OCI-LY1 (cell line): ENCODE measurements around the gene USP2.

Source experiments
- H2AFZ ChIP-seq: fragments of 200-600 bp; sonication (generic), shearing (Covaris generic); 2 replicates; pipeline ENCODE4 v1.6.0; 2014; ENCODE audit warnings: antibody characterized with exemption, mild to moderate bottlenecking, low read length
- H3F3A ChIP-seq: fragments of 200-600 bp; sonication (generic), shearing (Covaris generic); 2 replicates; pipeline ENCODE4 v1.6.0; 2014; ENCODE audit warnings: mild to moderate bottlenecking, antibody characterized with exemption, low read length, moderate library complexity; ENCODE audit not compliant: insufficient read depth
- H3K27ac ChIP-seq: fragments of 200-600 bp; sonication (generic); 2 replicates; pipeline ENCODE4 v1.5.1; 2014; ENCODE audit warnings: low read length, mixed run types, mild to moderate bottlenecking, low read depth; ENCODE audit not compliant: poor library complexity, severe bottlenecking
- H3K27me3 ChIP-seq: fragments of 200-600 bp; sonication (generic); 2 replicates; pipeline ENCODE4 v1.6.0; 2014; ENCODE audit warnings: antibody characterized with exemption, mild to moderate bottlenecking, low read length, moderate library complexity; ENCODE audit not compliant: insufficient read depth
- H3K36me3 ChIP-seq: fragments of 200-600 bp; sonication (generic); 2 replicates; pipeline ENCODE4 v1.6.1; 2014; ENCODE audit warnings: mild to moderate bottlenecking, antibody characterized with exemption, low read length, moderate library complexity, mixed read lengths; ENCODE audit not compliant: insufficient read depth
- H3K4me1 ChIP-seq: fragments of 200-600 bp; sonication (generic); 2 replicates; pipeline ENCODE4 v1.5.1; 2014; ENCODE audit warnings: mild to moderate bottlenecking, low read length, moderate library complexity; ENCODE audit not compliant: insufficient read depth, severe bottlenecking
- H3K4me2 ChIP-seq: fragments of 200-600 bp; sonication (generic), shearing (Covaris generic); 2 replicates; pipeline ENCODE4 v1.6.1; 2014; ENCODE audit warnings: low read length
- H3K4me3 ChIP-seq: fragments of 200-600 bp; sonication (generic); 2 replicates; pipeline ENCODE4 v1.5.1; 2014; ENCODE audit warnings: low read length, low read depth, mild to moderate bottlenecking, mixed read lengths; ENCODE audit not compliant: poor library complexity, severe bottlenecking
- H3K79me2 ChIP-seq: fragments of 200-600 bp; shearing (Covaris generic); 2 replicates; pipeline ENCODE4 v1.6.1; 2016; ENCODE audit warnings: mixed run types, low read length, mixed read lengths; ENCODE audit not compliant: insufficient read depth
- H3K9ac ChIP-seq: fragments of 200-600 bp; sonication (generic), shearing (Covaris generic); 2 replicates; pipeline ENCODE4 v1.6.1; 2014; ENCODE audit warnings: mild to moderate bottlenecking, low read length, mixed read lengths
- H3K9me2 ChIP-seq: fragments of 200-600 bp; sonication (generic), shearing (Covaris generic); 2 replicates; pipeline ENCODE4 v1.6.1; 2014; ENCODE audit warnings: low read depth, mild to moderate bottlenecking, low read length, mixed read lengths
- H3K9me3 ChIP-seq: fragments of 200-600 bp; shearing (Covaris generic); 2 replicates; pipeline ENCODE4 v1.6.1; 2014; ENCODE audit warnings: low read length, mixed read lengths
- H4K20me1 ChIP-seq: fragments of 200-600 bp; sonication (generic), shearing (Covaris generic); 2 replicates; pipeline ENCODE4 v1.6.0; 2016; ENCODE audit warnings: mild to moderate bottlenecking, low read length; ENCODE audit not compliant: insufficient read depth
- CTCF ChIP-seq: fragments of 200-600 bp; sonication (generic), shearing (Covaris generic); IDR thresholded peaks from 2 replicates; pipeline ENCODE4 v1.5.1; 2017; ENCODE audit warnings: mild to moderate bottlenecking, antibody characterized with exemption, low read length, moderate library complexity, mixed read lengths
- EZH2 ChIP-seq: fragments of 200-600 bp; sonication (generic), shearing (Covaris generic); IDR thresholded peaks from 2 replicates; pipeline ENCODE4 v1.8.0; 2017; ENCODE audit warnings: borderline replicate concordance, mixed run types, mild to moderate bottlenecking, antibody characterized with exemption, low read length, moderate library complexity, mixed read lengths

USP2 gene

GRCh38 chr11:119422809-119423508 lies 41.5 kb upstream of the USP2 start, which contains the start of gene THY1:
Gene THY1, minus strand, starts transcription at chr11:119423172. Its CDS starts 2,267 bp downstream, at chr11:119420905.
- TF ChIP-seq EZH2 (no peak), CTCF (no peak)

GRCh38 chr11:119421941-119422808 lies 40.7 kb upstream of the USP2 start:
- TF ChIP-seq EZH2: no peak
- TF ChIP-seq CTCF: no peak
- no peaks in the 10 kb centered on the region for H3K27me3 ChIP-seq
- no peaks in the 10 kb centered on the region for H4K20me1 ChIP-seq
- H3F3A ChIP-seq: no peaks in the 10 kb centered on the region
- H3K27ac ChIP-seq: no peak overlapping the region
- H3K9me2 ChIP-seq: no peaks in the 10 kb centered on the region
- no peaks in the 10 kb centered on the region for H3K9me3 ChIP-seq
- no peak overlapping the region for H2AFZ ChIP-seq
- H3K79me2 ChIP-seq: no peaks in the 10 kb centered on the region
- no peak overlapping the region for H3K4me2 ChIP-seq
- H3K4me3 ChIP-seq: no peak overlapping the region
- no peaks in the 10 kb centered on the region for H3K4me1 ChIP-seq
- H3K9ac ChIP-seq: no peak overlapping the region
- no peaks in the 10 kb centered on the region for H3K36me3 ChIP-seq

More at GRCh38 chr11:119422809-119423508, 41.5 kb upstream of the USP2 start, which contains the start of gene THY1:
- Histone ChIP-seq H3K27me3 (no peaks in the 10 kb centered on the region), H3K79me2 (no peaks in the 10 kb centered on the region), H2AFZ (no peak within 1 kb of the TSS), H3K4me1 (no peaks in the 10 kb centered on the region), H3K4me2 (no peak within 1 kb of the TSS), H3K27ac (no peak within 1 kb of the TSS), H3K9me3 (no peaks in the 10 kb centered on the region), H3K9me2 (no peaks in the 10 kb centered on the region), H4K20me1 (no peaks in the 10 kb centered on the region), H3F3A (no peaks in the 10 kb centered on the region), H3K36me3 (no peaks in the 10 kb centered on the region), H3K4me3 (no peak within 1 kb of the TSS), H3K9ac (no peak within 1 kb of the TSS)

- no peak overlapping the region for H2AFZ ChIP-seq
- no peak overlapping the region for H3K4me2 ChIP-seq
- H3K4me3 ChIP-seq: no peak overlapping the region
- no peak overlapping the region for H3K27ac ChIP-seq
- H3F3A ChIP-seq: no peaks in the 10 kb centered on the region
- H3K36me3 ChIP-seq: no peaks in the 10 kb centered on the region
- H4K20me1 ChIP-seq: no peaks in the 10 kb centered on the region
- H3K9ac ChIP-seq: no peak overlapping the region
- no peaks in the 10 kb centered on the region for H3K79me2 ChIP-seq
- no peaks in the 10 kb centered on the region for H3K27me3 ChIP-seq
- TF ChIP-seq CTCF (no peak), EZH2 (no peak)
- no peaks in the 10 kb centered on the region for H3K9me3 ChIP-seq
- no peaks in the 10 kb centered on the region for H3K9me2 ChIP-seq
- no peaks in the 10 kb centered on the region for H3K4me1 ChIP-seq
Observed at GRCh38 chr11:119421351-119421750, 39.9 kb upstream of the USP2 start.
